ENCODE measurements around the gene CTNNA2. TPM values are rescaled to one million over a fixed set of nuclear protein-coding genes. Genes with fewer than 3 reads are reported as not detected.

Gene CTNNA2
- total and polyA plus RNA-seq, 2 of the 8 experiments (the other 6 are each of a cell fraction or from before 2014, with no cell fraction given): 3.9 to 9.0 TPM

- TF ChIP-seq ATF3 (IDR thresholded peaks at IDR 0.05; ENCODE audit: insufficient read depth, low read depth, low read length) (no peak), RXRA (IDR thresholded peaks at IDR 0.05; ENCODE audit: insufficient read depth, low read depth, low read length) (no peak), TCF12 (IDR thresholded peaks at IDR 0.05; ENCODE audit: low read depth, low read length) (no peak), HDAC6 (IDR thresholded peaks at IDR 0.05; ENCODE audit: low read depth, low read length) (no peak)
These were observed 799.5 kb downstream of the CTNNA2 start (continued) for GRCh38 chr2:80312282-80312839.

Measured in H1 (cell line).